Germinal center (tissue), 1 donor: ENCODE data around the gene CHPF2.
A peak's percentile ranks its signal among the peaks of the same experiment; 100 is the strongest.

Experiments used
- DNase-seq: peaks from one replicate; pipeline ENCODE4 v3.0.0; 2012; ENCODE audit warnings: mixed read lengths, low spot score

CHPF2 gene

DNA sequence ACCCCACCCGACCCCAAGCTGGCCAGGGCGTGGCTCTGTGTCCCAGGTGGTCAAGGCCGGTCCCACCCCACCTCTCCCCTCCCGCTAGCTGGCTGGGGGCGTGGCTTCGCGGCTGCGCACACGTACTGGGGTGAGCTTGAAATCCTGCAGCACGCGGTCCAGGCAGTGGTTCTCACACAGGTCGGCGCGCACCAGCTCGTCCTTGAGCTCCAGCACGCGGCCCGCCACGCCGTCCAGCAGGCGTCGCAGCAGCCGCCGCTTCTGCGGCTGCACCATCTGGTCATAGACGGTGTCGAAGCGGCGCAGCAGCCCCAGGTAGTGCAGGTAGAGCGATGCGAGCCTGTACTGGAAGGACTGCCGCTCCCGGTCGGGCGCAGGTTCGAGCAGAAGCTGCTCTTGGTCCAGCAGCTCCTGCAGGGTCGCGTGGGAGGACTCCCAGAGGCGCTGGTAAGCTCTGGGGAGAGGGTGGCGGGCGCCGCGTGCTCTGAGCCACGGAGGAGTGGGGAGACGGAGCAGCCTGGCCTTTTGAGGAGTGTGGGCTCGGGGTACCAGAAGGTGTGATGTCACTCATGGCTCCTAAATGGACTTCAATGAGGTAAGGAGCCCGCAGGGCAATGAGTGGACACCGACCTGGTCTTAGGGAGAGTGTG, 27.8 kb upstream of the CHPF2 start:
- no peak for DNase-seq

DNA sequence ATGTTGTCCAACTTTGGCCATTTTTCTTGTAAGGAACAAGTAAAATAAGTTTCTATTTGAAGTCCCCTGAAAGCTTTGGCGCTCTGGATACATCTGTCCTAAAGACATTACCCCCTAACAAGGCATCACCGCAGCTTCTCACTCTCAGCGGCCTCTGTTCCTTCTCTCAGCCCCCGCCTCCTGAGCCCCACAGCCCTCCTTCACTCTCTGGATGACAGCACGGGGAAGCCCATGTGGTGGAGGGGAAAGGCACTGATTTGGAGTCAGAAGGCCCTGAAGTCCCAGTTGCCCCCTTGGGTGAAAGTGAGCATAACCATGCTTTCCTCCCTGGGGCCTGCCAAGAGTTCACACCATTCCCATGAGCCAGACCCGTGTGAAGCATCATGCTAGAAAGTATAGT, 26.6 kb upstream of the CHPF2 start:
- no peak for DNase-seq

DNA sequence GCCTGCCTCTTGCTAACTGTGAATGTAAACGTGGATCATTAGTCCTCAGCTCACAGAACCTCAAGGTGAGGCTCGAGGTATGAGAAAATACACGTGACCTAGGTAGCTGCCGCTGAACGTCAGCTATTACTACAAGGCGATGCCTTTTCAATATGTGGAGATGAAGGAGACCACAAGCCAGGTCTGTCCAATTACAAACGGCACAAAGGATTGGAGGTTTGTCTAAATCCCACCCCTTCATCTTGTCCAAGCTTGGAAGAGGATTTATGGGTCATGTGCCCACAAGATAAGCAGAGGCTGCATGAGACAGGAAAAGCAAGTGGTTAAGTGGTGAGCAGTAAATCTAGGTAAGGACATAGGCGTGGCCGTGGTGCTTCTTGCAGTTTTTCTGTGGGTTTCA, 25.4 kb upstream of the CHPF2 start:
- DNase-seq = no peak

DNA sequence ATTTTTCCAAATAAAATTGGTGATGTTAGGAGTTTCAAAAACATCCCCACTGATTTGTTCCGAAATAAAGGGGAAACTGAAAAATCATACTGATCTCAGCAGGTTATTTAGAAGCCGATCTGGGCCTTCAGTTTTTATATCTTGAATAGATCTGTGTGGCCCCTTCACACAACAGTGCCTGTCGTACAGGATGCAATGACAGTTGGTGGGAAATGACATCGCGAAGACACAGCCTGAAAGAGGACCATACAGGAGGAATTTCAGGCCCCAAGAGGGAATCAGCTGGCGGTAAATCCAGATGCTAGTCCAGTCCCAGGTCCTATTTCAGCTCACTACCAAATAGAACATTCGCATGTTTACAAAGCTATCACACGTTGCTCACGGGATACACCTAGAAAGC, 25.0 kb upstream of the CHPF2 start:
- no peak for DNase-seq

DNA sequence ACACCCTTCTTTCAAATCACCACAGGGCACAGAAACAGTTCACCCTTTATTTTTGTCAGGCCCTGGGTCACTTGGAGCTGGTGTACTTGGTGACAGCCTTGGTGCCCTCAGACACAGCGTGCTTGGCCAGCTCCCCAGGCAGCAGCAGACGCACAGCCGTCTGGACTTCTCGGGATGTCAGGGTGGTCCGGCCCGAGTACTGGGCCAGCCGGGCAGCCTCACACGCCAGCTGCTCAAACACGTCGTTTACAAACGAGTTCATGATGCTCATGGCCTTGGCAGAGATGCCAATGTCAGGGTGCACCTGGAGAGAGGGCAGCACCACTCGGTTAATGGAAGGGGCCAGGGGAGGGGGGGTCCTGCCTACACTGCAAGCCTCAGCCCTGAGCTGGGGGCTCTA, 24.5 kb upstream of the CHPF2 start:
- no peak for DNase-seq

DNA sequence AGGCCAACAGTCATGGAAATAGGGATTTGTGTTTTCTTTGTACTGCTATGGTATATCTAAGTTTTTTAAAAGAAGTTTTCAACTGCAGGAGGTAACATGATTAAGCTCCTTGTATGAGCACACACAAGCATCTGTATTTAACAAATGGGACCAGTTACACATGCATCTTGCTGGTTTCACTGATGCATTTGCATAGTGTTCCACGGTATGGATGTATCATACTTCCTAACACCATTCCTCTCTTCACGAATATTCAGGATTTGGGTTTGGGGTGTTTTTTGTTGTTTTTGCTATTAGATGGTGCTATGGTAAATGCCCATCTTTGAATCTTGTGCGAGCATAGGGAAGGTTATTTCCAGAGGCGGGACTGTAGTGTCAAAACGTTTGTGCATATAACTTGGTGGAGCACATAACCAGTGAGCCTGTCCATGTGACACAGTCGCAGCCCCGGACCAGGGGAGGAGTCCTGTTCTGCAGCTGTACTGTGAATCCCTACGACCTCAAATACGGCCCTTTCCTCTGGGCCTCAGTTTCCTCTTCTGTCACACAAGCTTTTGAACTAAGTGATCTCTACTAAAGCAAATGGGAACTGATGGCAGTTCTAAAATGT, 23.9 kb upstream of the CHPF2 start:
- DNase-seq = no peak

DNA sequence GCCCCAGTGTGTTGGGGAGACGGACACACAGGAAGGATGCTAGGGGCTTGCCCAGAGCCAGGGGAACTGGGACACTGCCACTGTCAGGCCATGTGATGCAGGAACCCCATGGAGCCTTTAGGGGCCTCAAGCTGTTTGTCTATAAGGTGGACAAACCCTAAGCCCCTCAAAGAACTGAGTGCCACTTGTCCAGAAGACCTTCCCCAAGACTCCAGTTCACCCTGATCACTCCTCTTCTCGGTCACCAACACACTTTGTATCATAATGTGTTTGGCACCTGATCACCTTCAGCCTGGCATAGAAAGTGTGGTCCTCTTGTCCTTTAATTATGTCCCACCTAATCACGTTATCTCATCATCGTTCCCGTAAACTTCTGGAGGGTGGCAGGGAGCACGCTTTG, 22.7 kb upstream of the CHPF2 start:
- no peak for DNase-seq

DNA sequence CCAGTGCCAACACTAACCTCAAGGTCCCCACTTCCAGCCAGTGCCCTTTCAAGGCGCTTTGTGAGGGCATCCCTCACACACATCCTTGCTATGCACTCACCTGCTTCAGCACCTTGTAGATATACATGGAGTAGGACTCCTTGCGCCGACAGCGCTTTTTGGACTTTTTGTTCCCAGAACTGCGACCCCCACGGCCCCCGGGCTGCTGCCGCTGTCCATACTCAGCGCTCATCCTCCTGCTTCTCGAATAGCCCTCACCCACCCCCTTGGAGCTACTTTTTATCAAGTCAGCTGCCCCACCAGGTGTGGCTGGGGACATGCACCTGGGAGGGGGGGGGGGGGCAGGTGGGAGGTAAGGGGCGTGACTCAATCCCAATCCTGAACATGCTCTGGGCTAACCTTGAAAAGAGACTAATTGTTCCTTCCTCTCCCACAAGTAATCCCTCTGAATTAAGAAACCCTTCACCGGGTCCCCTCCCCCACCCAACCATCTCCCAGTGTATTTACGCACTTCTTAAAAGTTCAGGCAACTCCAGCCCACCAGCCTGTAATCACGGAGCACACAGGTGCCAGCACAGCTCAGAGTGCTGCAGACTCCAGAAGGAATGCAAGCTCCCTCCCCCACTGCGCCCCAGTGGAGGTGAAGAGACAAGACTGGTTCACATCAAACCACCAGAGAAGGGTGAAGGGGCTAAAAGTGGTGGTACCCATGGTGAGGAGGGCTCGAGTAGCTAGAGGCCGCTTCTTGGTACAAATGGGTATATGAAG, 22.0 kb upstream of the CHPF2 start, which contains the start of gene H2BK1:
Gene H2BK1 (minus strand): TSS at position 402 of the 768 bp plus-strand sequence. CDS start 170 bp downstream, at position 232.
- no peak for DNase-seq

DNA sequence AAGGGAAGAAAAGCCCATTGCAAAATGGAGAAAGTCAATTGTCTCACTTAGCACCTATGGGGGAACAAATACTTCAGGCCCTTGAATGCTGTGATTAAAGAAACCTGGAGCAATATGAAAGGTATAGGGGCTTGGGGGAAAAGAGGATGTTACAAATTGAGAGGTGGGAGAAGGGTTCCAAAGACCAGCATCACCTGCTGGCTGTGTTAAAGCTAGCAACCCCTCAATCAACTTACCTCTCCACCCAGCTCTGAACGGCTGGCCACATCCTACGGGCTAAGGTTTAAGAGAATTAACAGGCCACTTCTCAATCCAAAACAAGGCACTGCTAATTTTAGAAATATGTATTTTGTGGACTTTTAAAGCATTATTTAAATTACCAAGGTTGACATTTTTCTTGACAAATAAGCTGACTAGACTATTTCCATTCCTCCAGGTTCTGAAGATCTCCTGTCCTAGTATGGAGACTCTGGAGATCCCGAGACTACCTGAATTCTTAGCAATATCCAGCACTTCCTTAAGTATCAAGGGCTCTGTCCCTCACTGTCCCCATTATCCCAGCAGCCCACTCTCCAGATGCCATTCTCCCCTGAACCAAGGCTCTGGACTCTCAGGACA, 21.0 kb upstream of the CHPF2 start:
- no peak for DNase-seq

DNA sequence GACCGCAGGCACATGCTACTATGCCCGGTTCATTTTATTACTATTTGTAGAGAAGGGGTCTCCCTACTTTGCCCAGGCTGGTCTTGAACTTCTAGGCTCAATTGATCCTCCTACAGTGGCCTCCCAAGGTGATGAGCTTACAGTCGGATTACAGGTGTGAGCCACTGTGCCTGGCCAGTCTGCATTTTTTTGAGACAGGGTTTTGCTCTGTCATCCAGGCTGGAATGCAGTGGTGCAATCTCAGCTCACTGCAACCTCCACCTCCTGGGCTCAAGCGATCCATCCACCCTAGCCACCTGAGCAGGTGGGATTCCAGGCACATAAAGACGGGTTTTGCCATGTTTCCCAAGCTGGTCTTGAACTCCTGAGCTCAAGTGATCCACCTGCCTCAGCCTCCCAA, 19.7 kb upstream of the CHPF2 start:
- DNase-seq = no peak

DNA sequence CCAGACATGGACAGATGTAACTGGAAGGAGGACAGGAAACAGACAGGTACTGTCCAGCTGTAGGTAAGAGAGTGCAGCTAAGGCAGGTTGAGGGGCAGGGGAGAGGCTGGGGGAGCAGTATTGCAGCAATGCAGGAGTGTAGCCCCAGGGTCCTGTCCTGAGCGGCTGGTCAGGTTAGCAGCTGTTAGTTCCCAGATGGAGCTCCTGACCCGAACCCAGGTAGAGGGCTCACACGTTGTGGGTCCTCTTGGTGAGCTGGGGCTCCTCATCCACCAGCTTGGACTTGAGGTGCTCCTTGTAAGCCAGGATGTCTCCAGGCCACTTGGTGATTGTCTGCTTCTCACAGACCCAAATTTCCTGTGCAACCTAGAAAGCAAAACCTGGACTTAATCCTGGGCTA, 18.5 kb upstream of the CHPF2 start:
- no peak for DNase-seq

DNA sequence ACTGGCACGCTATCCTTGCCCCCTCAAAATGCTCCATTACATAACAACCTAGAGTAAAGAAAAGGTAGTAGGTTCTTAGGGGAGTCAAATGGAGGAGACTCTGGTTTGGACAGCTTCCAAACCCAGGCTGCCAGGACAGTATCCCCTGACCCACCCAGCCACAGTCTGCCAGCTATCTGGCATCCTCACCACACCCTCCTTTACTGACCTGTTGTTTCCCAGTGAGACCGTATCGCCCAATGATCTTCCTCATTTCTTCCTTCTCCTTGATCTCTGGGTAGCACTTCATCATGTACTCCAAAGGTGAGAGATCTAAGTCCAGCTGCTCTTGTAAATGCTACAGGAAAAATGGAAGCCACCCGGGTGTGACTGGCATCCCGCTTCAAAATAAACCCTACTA, 16.9 kb upstream of the CHPF2 start:
- DNase-seq = no peak

DNA sequence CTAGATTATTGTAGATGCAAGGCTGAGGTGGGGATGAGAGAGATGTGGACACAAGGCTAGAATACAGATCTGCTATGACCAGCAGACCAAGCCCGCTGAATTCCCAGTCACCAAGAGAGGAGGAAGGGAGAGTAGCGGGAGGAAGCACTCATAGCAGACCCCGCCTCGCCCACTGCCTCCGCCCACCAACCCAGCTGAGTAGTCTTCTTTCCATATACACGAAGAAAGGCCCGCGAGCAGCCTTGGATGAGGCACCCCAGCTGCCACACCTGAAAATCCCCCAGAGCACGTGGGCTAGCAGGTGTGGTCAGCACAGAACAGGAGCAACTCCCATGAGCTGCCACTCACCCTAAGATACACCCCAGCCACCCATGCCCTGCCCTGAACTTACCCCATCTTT, 14.1 kb upstream of the CHPF2 start:
- no peak for DNase-seq

DNA sequence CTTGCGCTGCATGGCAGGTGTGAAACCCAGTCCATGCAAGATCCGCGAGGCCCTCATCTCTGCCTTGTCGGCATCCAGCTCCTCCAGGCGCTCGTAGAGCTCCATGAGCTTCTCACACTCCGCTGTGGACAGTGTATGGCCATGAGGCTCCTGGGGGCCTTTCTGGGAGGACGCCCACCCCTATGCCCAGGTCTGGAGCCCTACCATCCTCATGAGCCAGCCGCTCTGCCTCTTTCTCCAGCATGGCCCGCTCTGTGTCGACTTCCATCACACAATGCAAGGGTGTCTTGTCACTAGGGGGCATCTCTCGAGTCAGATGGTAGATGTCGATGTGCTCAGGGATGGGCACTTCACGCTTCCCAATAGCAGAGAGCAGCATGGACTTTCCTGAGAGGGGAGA, 8.6 kb upstream of the CHPF2 start:
- no peak for DNase-seq

DNA sequence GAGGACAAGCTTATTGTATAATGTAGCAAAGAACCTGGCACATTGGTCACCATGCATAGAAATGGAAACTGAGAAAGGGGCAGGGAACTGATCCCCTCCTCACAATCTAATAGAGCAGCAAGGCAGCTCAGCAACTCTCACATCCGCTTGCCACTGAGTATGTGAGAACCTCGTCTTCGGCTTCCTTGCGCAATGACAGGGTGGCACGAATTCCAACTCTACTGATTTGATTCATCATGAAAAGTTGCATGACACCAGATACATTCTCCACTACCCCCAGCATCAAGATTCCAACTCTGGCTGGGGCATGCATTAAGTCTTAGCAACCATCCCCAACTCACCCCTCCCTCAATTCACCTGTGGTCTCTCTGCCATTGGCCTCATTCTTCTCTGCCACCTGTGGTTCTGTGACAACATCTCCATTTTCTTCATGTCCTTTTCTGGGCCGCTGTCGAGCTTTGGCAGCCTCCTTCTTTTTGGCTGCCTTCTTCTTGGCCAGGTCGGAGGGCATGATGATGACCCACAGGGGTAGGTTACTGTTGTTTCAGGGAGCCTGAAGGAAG, 6.3 kb upstream of the CHPF2 start:
- DNase-seq = no peak

DNA sequence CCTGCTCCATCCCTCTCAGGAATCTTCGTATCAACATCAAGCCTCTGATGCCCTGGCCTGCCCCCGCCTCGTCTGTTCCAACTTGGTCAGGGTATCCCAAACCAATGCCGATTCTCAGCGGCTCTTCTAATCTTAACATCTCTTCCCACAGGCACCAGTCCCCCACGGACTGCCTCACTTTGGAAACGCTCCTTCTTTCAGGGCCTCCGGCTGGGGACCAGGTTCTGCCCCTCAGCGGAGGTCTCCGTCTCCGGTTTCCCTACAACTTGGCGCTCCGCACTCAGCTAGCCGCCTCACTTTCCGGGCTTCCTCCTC, 5.8 kb upstream of the CHPF2 start:
- no peak for DNase-seq

DNA sequence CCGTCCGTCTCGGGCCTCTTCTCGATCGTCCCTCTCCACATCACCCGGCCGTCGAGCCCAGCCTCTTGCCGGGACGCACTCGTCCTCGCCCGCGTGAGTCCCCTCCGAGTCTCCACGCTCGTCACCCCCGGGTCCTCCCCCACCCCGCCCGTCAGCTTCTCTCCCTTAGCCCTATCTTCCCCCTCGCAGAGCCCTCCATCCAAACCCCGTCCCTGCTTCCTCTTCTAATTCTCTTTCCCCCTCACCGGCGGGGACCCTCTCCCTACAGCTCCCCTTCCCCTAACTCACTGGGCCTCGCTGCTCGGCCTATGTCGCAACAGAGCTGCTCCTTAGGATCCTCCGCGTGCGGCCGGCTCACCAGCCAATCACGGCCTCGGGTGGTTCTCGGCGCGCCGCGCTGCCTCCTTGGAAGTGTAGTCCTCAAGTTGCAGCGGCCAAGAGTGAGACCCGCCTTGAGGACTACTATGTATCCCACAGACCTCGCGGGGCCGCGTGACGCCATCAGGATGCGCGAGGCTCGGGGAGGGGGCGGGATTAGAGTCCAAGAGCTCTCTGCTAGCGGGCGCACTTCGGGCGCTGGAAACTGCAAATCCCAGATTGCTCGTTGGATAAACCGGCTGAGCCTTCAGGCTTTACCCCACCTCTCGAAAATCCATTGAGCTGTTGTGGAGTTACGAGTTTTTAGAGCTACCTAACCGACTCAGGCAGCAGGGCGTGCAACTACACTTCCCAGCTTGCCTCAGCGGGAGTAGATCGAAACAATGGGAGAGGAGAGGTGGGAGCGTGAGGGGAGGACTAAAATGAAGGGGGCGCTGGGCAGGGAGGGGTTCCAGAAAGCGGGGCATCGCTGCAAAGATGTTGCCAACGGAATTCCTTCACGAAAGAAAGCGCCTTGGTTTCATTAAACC, 5.2 kb upstream of the CHPF2 start, which contains the start of gene ABCF2:
Gene ABCF2 (minus strand): TSS at position 331 of the 908 bp plus-strand sequence. CDS start 747 bp downstream, outside the sequence.
- peak; percentile 98 for DNase-seq

DNA sequence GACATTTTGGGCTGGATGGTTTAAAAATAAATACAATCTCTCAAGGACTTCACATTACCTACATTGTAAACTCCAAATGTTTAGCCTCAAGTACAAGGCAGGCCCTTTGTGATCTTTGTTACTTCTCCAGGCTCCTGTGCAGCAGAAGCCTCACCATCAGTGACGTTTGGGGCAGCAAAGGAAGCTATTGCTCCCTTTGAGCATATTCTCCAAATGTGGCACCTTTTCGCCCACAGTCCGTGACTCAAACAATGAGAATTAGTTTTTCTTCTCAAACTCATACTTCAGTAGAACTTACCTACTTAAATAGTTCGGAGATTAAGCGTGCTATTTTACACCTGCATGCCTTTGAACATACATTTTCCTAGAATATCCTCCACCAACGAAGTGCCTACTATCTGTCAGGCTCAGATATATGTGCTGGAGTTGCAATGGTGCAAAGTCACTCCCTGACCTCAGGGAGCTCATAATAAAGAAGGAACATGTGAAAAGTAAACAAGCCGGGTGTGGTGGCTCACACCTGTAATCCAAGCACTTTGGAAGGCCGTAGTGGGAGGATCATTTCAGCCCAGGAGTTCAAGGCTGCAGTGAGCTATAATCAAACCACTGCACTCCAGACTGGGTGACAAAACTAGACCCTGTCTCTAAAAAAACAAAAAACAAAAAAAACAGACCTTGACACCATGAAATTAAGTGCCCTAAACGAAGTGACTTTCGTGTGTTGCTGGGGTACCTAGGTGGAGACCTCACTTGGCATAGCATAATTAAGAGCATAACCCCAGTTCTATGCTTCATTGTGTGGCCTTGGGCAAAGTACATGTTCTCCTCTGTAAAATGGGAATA, 4.0 kb upstream of the CHPF2 start:
- DNase-seq = no peak

DNA sequence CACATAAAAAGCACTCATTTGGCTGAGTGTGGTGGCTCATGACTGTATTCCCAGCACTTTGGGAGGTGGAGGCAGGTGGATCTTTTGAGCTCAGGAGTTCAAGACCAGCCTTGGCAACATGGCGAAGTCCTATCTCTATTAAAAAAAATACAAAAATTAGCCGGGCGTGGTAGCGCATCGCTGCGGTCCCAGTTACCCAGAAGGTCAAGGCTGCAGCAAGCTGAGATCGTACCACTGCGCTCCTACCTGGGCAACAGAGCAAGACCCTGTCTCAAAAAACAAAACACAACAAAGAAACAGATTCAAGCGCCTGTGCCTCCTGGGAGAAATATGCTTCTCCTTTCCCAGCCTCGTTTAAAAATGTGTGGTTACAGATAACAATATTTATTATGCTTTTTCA, 3.0 kb upstream of the CHPF2 start:
- no peak for DNase-seq

DNA sequence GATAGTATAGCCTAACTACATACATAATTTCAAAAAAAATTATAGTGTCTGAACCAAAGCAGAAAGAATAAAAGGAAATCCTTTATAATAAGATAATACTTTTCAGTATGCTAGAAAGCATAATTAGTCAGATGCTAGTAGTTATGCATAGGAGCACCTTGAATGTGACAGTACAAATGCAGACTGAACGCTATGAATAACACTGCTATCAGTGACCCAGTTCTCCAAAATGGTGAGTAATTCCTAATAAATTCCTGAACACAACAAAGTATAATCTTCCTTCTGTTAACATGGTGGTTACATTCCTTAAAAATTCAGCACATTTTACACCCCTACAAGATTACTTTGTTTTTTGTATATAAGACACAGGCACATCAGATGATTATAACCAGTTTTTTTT, 1.2 kb upstream of the CHPF2 start:
- DNase-seq = no peak
